SK-N-SH (cell line): ENCODE results near the gene OXER1. TPM values are rescaled to one million over a fixed set of nuclear protein-coding genes. Genes with fewer than 3 reads are reported as not detected.
A peak's percentile ranks its signal among the peaks of the same experiment; 100 is the strongest.

Source experiments
- CTCF ChIA-PET: fragments of 300-600, 350-600 bp; formaldehyde crosslinking; extraction: SDS; loops from one replicate; lab custom pipeline; 2021; lab: Yijun Ruan, JAX
- POLR2A ChIA-PET: fragments of 350-600 bp; sonication (Branson Sonifier 250); formaldehyde crosslinking; extraction: SDS; loops from one replicate; lab custom pipeline; 2020; ENCODE audit warnings: antibody characterized with exemption, inconsistent platforms; lab: Yijun Ruan, JAX
- DNase-seq: peaks from one replicate; pipeline ENCODE4 v3.0.0; 2012
- H2AFZ ChIP-seq: fragments of 200-600 bp; sonication (generic); 2 replicates; pipeline ENCODE4 v1.8.1; 2016; ENCODE audit warnings: antibody characterized with exemption, mild to moderate bottlenecking, low read depth
- H3F3A ChIP-seq: fragments of 200-600 bp; sonication (generic); replicated peaks from 2 replicates; pipeline ENCODE3; 2016; ENCODE audit warnings: antibody characterized with exemption, mild to moderate bottlenecking; ENCODE audit not compliant: insufficient read depth
- H3K27ac ChIP-seq, 2 experiments: fragments of 200-500 bp in 1 of 2; fragments of 200-600 bp in 1 of 2; sonication (Bioruptor generic) in 1 of 2; sonication (generic), shearing (Covaris generic) in 1 of 2; 2 replicates each; pipeline versions ENCODE4 v1.5.1 to v1.6.1; 2014 to 2016; ENCODE audit warnings: low read depth in 2 of 2, inconsistent platforms in 1 of 2, low read length in 1 of 2, mild to moderate bottlenecking in 1 of 2, mixed read lengths in 1 of 2
- H3K27me3 ChIP-seq: fragments of 200-600 bp; sonication (generic), shearing (Covaris generic); 2 replicates; pipeline ENCODE4 v1.6.1; 2016; ENCODE audit warnings: mixed run types; ENCODE audit not compliant: insufficient read depth
- H3K36me3 ChIP-seq, 2 experiments: fragments of 200-500 bp in 1 of 2; fragments of 200-600 bp in 1 of 2; sonication (Bioruptor generic) in 1 of 2; sonication (generic) in 1 of 2; replicated peaks in 1 of 2; 2 replicates each; pipeline versions ENCODE3 to v1.5.1; 2014 to 2016; ENCODE audit warnings: low read length in 1 of 2, mild to moderate bottlenecking in 1 of 2; ENCODE audit not compliant: insufficient read depth in 2 of 2, control insufficient read depth in 1 of 2
- H3K4me1 ChIP-seq, 2 experiments: fragments of 200-500 bp in 1 of 2; fragments of 200-600 bp in 1 of 2; sonication (Bioruptor generic) in 1 of 2; sonication (generic), shearing (Covaris generic) in 1 of 2; 2 replicates each; pipeline versions ENCODE4 v1.5.1 to v1.6.1; 2014 to 2016; ENCODE audit warnings: low read depth in 1 of 2, low read length in 1 of 2, mixed run types in 1 of 2; ENCODE audit not compliant: insufficient read depth in 2 of 2, control insufficient read depth in 1 of 2
- H3K4me2 ChIP-seq: fragments of 200-600 bp; sonication (generic), shearing (Covaris generic); 2 replicates; pipeline ENCODE4 v1.6.1; 2017; ENCODE audit warnings: mixed run types
- H3K4me3 ChIP-seq, 2 experiments: fragments of 200-500 bp in 1 of 2; fragments of 200-600 bp in 1 of 2; sonication (Bioruptor generic) in 1 of 2; sonication (generic), shearing (Covaris generic) in 1 of 2; 2 replicates each; pipeline versions ENCODE4 v1.5.1 to v1.8.1; 2014 to 2016; ENCODE audit warnings: low read depth in 2 of 2, inconsistent platforms in 1 of 2, low read length in 1 of 2, mild to moderate bottlenecking in 1 of 2, mixed read lengths in 1 of 2, moderate library complexity in 1 of 2
- H3K79me2 ChIP-seq: fragments of 200-600 bp; sonication (generic); 2 replicates; pipeline ENCODE4 v1.8.1; 2017; ENCODE audit warnings: mild to moderate bottlenecking; ENCODE audit not compliant: insufficient read depth
- H3K9ac ChIP-seq: fragments of 200-600 bp; sonication (generic); 2 replicates; pipeline ENCODE4 v1.6.1; 2017; ENCODE audit warnings: mixed run types
- H3K9me2 ChIP-seq: fragments of 200-600 bp; sonication (generic); 2 replicates; pipeline ENCODE4 v1.6.1; 2017; ENCODE audit warnings: mixed run types
- H3K9me3 ChIP-seq: fragments of 200-600 bp; sonication (generic); 2 replicates; pipeline ENCODE4 v1.6.1; 2017; ENCODE audit warnings: mixed run types, mild to moderate bottlenecking, moderate library complexity
- H4K20me1 ChIP-seq: fragments of 200-600 bp; sonication (generic); 2 replicates; pipeline ENCODE4 v1.6.1; 2017; ENCODE audit warnings: mild to moderate bottlenecking, mixed run types; ENCODE audit not compliant: insufficient read depth
- CHD2 ChIP-seq: fragments of 150-350 bp; IDR thresholded peaks from 2 replicates; pipeline ENCODE4 v1.6.1; 2018; ENCODE audit warnings: low read length; ENCODE audit not compliant: partially characterized antibody
- CTCF ChIP-seq: fragments of 200-600 bp; sonication (generic); IDR thresholded peaks from 2 replicates; pipeline ENCODE4 v1.6.1; 2017; ENCODE audit warnings: antibody characterized with exemption, mild to moderate bottlenecking, moderate library complexity
- EP300 ChIP-seq, 2 experiments: IDR thresholded peaks; 2 replicates each; pipeline versions ENCODE4 v1.4.0 to v1.6.1; 2012; ENCODE audit warnings: borderline replicate concordance in 1 of 2, low read depth in 1 of 2, low read length in 1 of 2
- FOSL2 ChIP-seq: IDR thresholded peaks from 2 replicates; pipeline ENCODE4 v1.4.0; 2012; ENCODE audit warnings: low read depth, mild to moderate bottlenecking, moderate library complexity, borderline replicate concordance
- FOXJ3 ChIP-seq: sonication (generic); formaldehyde crosslinking; IDR thresholded peaks from 2 replicates; pipeline ENCODE4 v1.5.1; 2020; ENCODE audit warnings: mild to moderate bottlenecking, missing genetic modification reagents
- FOXM1 ChIP-seq: IDR thresholded peaks from 2 replicates; pipeline ENCODE4 v1.4.0; 2012; ENCODE audit warnings: low read depth, mild to moderate bottlenecking
- IRF3 ChIP-seq: fragments of 150-350 bp; IDR thresholded peaks from 2 replicates; pipeline ENCODE4 v1.6.1; 2016; ENCODE audit warnings: mild to moderate bottlenecking, low read depth, low read length
- JUND ChIP-seq: IDR thresholded peaks from 2 replicates; pipeline ENCODE4 v1.4.0; 2012
- MAX ChIP-seq: IDR thresholded peaks from 2 replicates; pipeline ENCODE4 v1.4.0; 2012; ENCODE audit warnings: low read depth
- MEF2A ChIP-seq: IDR thresholded peaks from 2 replicates; pipeline ENCODE4 v1.4.0; 2012; ENCODE audit warnings: low read depth, borderline replicate concordance
- MXI1 ChIP-seq: IDR thresholded peaks from 2 replicates; pipeline ENCODE4 v1.6.1; 2012; ENCODE audit warnings: mild to moderate bottlenecking, low read depth, low read length, improper control_type of control experiment
- NFIC ChIP-seq: IDR thresholded peaks from 2 replicates; pipeline ENCODE4 v1.4.0; 2012; ENCODE audit warnings: borderline replicate concordance
- NRF1 ChIP-seq: IDR thresholded peaks from 2 replicates; pipeline ENCODE4 v1.6.1; 2012; ENCODE audit warnings: low read depth, mild to moderate bottlenecking, low read length
- PBX3 ChIP-seq: IDR thresholded peaks from 2 replicates; pipeline ENCODE4; 2012
- POLR2AphosphoS5 ChIP-seq: IDR thresholded peaks from 2 replicates; pipeline ENCODE4 v1.6.1; 2012; ENCODE audit warnings: low read depth, low read length
- RAD21 ChIP-seq: IDR thresholded peaks from 2 replicates; pipeline ENCODE4 v1.6.1; 2012; ENCODE audit warnings: mild to moderate bottlenecking, low read length
- RFX5 ChIP-seq: IDR thresholded peaks from 2 replicates; pipeline ENCODE4 v1.6.1; 2012; ENCODE audit warnings: mild to moderate bottlenecking, improper control_type of control experiment, low read length
- RXRA ChIP-seq: IDR thresholded peaks from 2 replicates; pipeline ENCODE4 v1.4.0; 2012; ENCODE audit warnings: low read depth, mild to moderate bottlenecking, borderline replicate concordance
- SIN3A ChIP-seq: IDR thresholded peaks from 2 replicates; pipeline ENCODE4 v1.6.1; 2012; ENCODE audit warnings: low read depth, mild to moderate bottlenecking, low read length, moderate library complexity, borderline replicate concordance
- SMC3 ChIP-seq: IDR thresholded peaks from 2 replicates; pipeline ENCODE4 v1.6.1; 2012; ENCODE audit warnings: low read depth, low read length, improper control_type of control experiment
- TAF1 ChIP-seq: IDR thresholded peaks from 2 replicates; pipeline ENCODE4 v1.6.1; 2012; ENCODE audit warnings: low read depth, mild to moderate bottlenecking, low read length, moderate library complexity, borderline replicate concordance
- TCF12 ChIP-seq: IDR thresholded peaks from 2 replicates; pipeline ENCODE4 v1.4.0; 2012
- YY1 ChIP-seq: IDR thresholded peaks from 2 replicates; pipeline ENCODE4 v1.4.0; 2012; ENCODE audit warnings: low read depth, mild to moderate bottlenecking
- WGBS: methylation state at CpG from one replicate; pipeline ENCODE4 v1.1.6; 2017; ENCODE audit warnings: low lambda C conversion rate; 5-methylcytosine and 5-hydroxymethylcytosine counted together
- polyA plus RNA-seq, 3 experiments: library from polyadenylated mRNA; depleted of rRNA; stranded (reverse); fragments of >200 nt; gene quantifications; 2 replicates each; pipeline ENCODE4 v1.2.3, GENCODE V29; 2012

The OXER1 gene
- polyA plus RNA-seq, 1 of the 3 experiments (the other 2 are of a cell fraction): not detected

- H3K27me3 ChIP-seq: no peaks in the 10 kb centered on the region
- no peaks in the 10 kb centered on the region for H3K79me2 ChIP-seq
- no peaks in the 10 kb centered on the region for H3F3A ChIP-seq
- H3K4me3 ChIP-seq: no peak overlapping the region
- H4K20me1 ChIP-seq: no peaks in the 10 kb centered on the region
- no peak for DNase-seq
- CTCF ChIA-PET: no interaction called here
- no peaks in the 10 kb centered on the region for H3K9me2 ChIP-seq
- POLR2A ChIA-PET: no interaction called here
- no peak overlapping the region for H2AFZ ChIP-seq
- H3K4me2 ChIP-seq: no peak overlapping the region
- H3K4me1 ChIP-seq: no peaks in the 10 kb centered on the region
- H3K36me3 ChIP-seq: no peaks in the 10 kb centered on the region
- H3K9ac ChIP-seq: no peak overlapping the region
- H3K27ac ChIP-seq: no peak overlapping the region
- H3K9me3 ChIP-seq: no peaks in the 10 kb centered on the region
- no peak for TF ChIP-seq IRF3
- no peak for TF ChIP-seq RXRA
- TF ChIP-seq MEF2A: no peak
- no peak for TF ChIP-seq RAD21
- no peak for TF ChIP-seq SIN3A
- TF ChIP-seq TAF1: no peak
- no peak for TF ChIP-seq RFX5
- TF ChIP-seq FOXM1: no peak
- TF ChIP-seq MAX: no peak
- no peak for TF ChIP-seq CHD2
- no peak for TF ChIP-seq TCF12
- no peak for TF ChIP-seq SMC3
- TF ChIP-seq JUND: no peak
- no peak for TF ChIP-seq EP300 (IDR thresholded peaks at IDR 0.05; ENCODE audit: borderline replicate concordance in 1 of 2, low read depth in 1 of 2, low read length in 1 of 2)
- no peak for TF ChIP-seq CTCF
Measured at GRCh38 chr2:42723465-42723864, 40.5 kb downstream of the OXER1 start.

GRCh38 chr2:42722320-42723190 lies 41.4 kb downstream of the OXER1 start:
- peak overlapping the region in 1 of 2 experiments; percentile 42; a peak in 2 of 4 replicates for H3K27ac ChIP-seq
- no peak overlapping the region for H3K9ac ChIP-seq
- no peaks in the 10 kb centered on the region for H4K20me1 ChIP-seq
- H3K79me2 ChIP-seq: no peaks in the 10 kb centered on the region
- POLR2A ChIA-PET: no interaction called here
- no peaks in the 10 kb centered on the region for H3K9me2 ChIP-seq
- DNase-seq: no peak
- CTCF ChIA-PET: interaction anchor here (1.7 kb wide), 1 partner anchor 13 kb away, joined by 4 read pairs; no protein-coding TSS in a partner anchor
- H3K36me3 ChIP-seq: no peaks in the 10 kb centered on the region
- no peak overlapping the region for H2AFZ ChIP-seq
- no peak overlapping the region for H3K4me3 ChIP-seq
- WGBS: 80% methylated on average over 7 of the region's 7 CpGs
- no peak overlapping the region for H3K4me2 ChIP-seq
- no peaks in the 10 kb centered on the region for H3F3A ChIP-seq
- H3K27me3 ChIP-seq: no peaks in the 10 kb centered on the region
- no peaks in the 10 kb centered on the region for H3K9me3 ChIP-seq
- no peaks in the 10 kb centered on the region for H3K4me1 ChIP-seq
- TF ChIP-seq RFX5 (no peak), MEF2A (no peak), RXRA (no peak), IRF3 (no peak), YY1 (no peak), FOSL2 (no peak), JUND (no peak), NRF1 (no peak), FOXM1 (no peak), MXI1 (no peak), POLR2AphosphoS5 (no peak), NFIC (no peak), SMC3 (no peak), FOXJ3 (CRISPR knock-in tag) (no peak), PBX3 (no peak), RAD21 (no peak)
